Head of caudate nucleus (tissue), 42 donors: ENCODE results near the gene CFLAR.
"Not testable (repeated sequence)": the region's sequence is repeated elsewhere in the genome, so short reads cannot be mapped to it uniquely, and the experiment has no call there.

ENCODE experiments used
- DNase-seq, 42 donors: peaks; one replicate each; pipeline versions ENCODE4 v3.0.0 to v3.0.0-alpha.2; 2020 to 2021; ENCODE audit warnings: mixed read lengths in 7 of 42
- intact Hi-C: fragments of 100-400 bp; cut with DNase I; formaldehyde crosslinking; loops from one replicate; pipeline ENCODE4 v1.15.0; 2022

CFLAR gene

GRCh38 chr2:201164166-201164565, 48.2 kb downstream of the CFLAR start:
- intact Hi-C loops = no loop called here
- DNase-seq = no peak

- intact Hi-C loops = no loop called here
- DNase-seq = no peak
Observed at GRCh38 chr2:201167546-201167945, 51.6 kb downstream of the CFLAR start.

GRCh38 chr2:201168496-201168895, 52.5 kb downstream of the CFLAR start:
- DNase-seq, intact Hi-C loops: not testable (repeated sequence)

GRCh38 chr2:201171259-201171814, 55.4 kb downstream of the CFLAR start:
- intact Hi-C loops = no loop called here
- DNase-seq = no peak

GRCh38 chr2:201172279-201172678, 56.3 kb downstream of the CFLAR start:
- intact Hi-C loops = no loop called here
- DNase-seq = no peak

GRCh38 chr2:201174687-201175086, 58.7 kb downstream of the CFLAR start:
- intact Hi-C loops = loop anchor here (5.0 kb wide), 1 partner anchor 272 kb away; no protein-coding TSS in a partner anchor
- no peak for DNase-seq

- intact Hi-C loops = loop anchor here (5.0 kb wide), 1 partner anchor 274 kb away; no protein-coding TSS in a partner anchor
- DNase-seq = no peak
Observed at GRCh38 chr2:201176081-201176481, 60.1 kb downstream of the CFLAR start.

GRCh38 chr2:201180010-201180409, 64.0 kb downstream of the CFLAR start:
- intact Hi-C loops = no loop called here
- no peak for DNase-seq

- DNase-seq = no peak
- intact Hi-C loops = no loop called here
Observed at GRCh38 chr2:201182650-201183364, 66.8 kb downstream of the CFLAR start, which contains the start of gene CASP10. Gene CASP10, plus strand, starts transcription at chr2:201183141. Its CDS starts 2,637 bp downstream, at chr2:201185778.

- intact Hi-C loops = no loop called here
- DNase-seq = no peak
Observed at GRCh38 chr2:201183365-201183727, 67.4 kb downstream of the CFLAR start.

- intact Hi-C loops, DNase-seq: not testable (repeated sequence)
Observed at GRCh38 chr2:201183835-201184234, 67.9 kb downstream of the CFLAR start.

- DNase-seq, intact Hi-C loops: not testable (repeated sequence)
Observed at GRCh38 chr2:201184248-201184647, 68.3 kb downstream of the CFLAR start.

GRCh38 chr2:201185863-201186262, 69.9 kb downstream of the CFLAR start:
- no peak for DNase-seq
- intact Hi-C loops = no loop called here

GRCh38 chr2:201186982-201187381, 71.0 kb downstream of the CFLAR start:
- DNase-seq = no peak
- intact Hi-C loops = no loop called here

- no peak for DNase-seq
- intact Hi-C loops = no loop called here
Observed at GRCh38 chr2:201188449-201188848, 72.5 kb downstream of the CFLAR start.

GRCh38 chr2:201191132-201191875, 75.3 kb downstream of the CFLAR start:
- no peak for DNase-seq
- intact Hi-C loops = no loop called here

- DNase-seq = no peak
- intact Hi-C loops = no loop called here
Observed at GRCh38 chr2:201194097-201194496, 78.1 kb downstream of the CFLAR start.

GRCh38 chr2:201195331-201195730, 79.4 kb downstream of the CFLAR start:
- intact Hi-C loops = no loop called here
- DNase-seq = no peak

GRCh38 chr2:201196003-201196402, 80.0 kb downstream of the CFLAR start:
- intact Hi-C loops = no loop called here
- no peak for DNase-seq

- no peak for DNase-seq
- intact Hi-C loops = no loop called here
Observed at GRCh38 chr2:201196803-201197202, 80.8 kb downstream of the CFLAR start.
